ENCODE results near the gene DPYSL4.
A peak's percentile ranks its signal among the peaks of the same experiment; 100 is the strongest.
"Not testable (repeated sequence)": the region's sequence is repeated elsewhere in the genome, so short reads cannot be mapped to it uniquely, and the experiment has no call there.

Gene DPYSL4

DNA sequence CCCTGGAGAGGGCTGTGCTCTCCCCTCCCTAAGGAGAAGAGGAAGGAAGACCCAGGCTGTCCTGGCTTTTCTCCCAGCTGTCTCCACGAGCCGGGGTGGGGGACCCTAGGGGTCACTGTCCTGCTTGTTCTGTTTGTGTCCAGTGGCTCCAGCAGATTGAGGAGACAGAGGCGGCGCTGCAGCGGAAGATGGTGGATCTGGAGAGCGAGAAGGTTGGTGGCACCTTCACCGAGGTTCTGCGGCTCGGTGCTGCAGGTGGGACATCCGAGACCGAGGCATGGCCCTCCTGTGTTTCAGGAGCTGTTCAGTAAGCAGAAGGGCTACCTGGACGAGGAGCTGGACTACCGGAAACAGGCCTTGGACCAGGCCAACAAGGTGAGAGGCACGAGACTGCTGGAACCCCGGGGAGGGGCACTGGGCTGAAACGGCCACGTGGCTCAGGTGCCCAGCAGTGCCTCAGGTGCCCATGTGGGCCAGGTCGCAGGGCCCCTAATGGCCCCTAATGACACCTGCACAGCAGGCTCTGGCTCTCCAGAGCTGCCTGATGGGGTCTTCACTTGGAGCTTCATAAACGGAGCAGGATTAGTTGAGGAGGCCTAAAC lies 33.0 kb upstream of the DPYSL4 start:
- no peak for TF ChIP-seq JUND (IDR thresholded peaks at IDR 0.05; ENCODE audit: low read depth)
- in situ Hi-C loops (cut with HindIII; ENCODE audit: low pct_unique_long_range_greater_than_20kb, low sequenced_read_pairs), result no loop called here
- no peak for DNase-seq (ENCODE audit: low read depth in 1 of 2, low spot score in 1 of 2)

DNA sequence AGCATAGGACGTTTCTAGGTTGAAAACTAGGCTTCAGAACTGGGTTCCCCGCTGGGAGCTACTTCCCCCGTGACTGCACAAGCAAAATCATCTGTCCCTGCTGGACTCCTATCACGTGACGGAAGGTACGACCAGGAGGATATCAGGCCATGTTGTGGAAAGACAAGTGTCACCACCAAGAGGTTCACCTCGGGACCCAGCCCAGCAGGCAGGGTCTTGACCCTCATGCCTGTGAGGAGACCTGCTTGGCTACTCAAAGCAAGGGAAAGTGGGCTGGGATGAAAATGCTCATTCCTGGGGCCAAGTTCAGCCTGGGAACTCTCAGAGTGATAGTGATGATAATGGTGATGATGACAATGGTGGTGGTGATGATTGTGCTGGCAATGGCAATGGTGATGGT lies 32.3 kb upstream of the DPYSL4 start:
- DNase-seq (ENCODE audit: low read depth in 1 of 2, low spot score in 1 of 2), result no peak
- in situ Hi-C loops (cut with HindIII; ENCODE audit: low pct_unique_long_range_greater_than_20kb, low sequenced_read_pairs), result no loop called here
- TF ChIP-seq JUND (IDR thresholded peaks at IDR 0.05; ENCODE audit: low read depth), result no peak

DNA sequence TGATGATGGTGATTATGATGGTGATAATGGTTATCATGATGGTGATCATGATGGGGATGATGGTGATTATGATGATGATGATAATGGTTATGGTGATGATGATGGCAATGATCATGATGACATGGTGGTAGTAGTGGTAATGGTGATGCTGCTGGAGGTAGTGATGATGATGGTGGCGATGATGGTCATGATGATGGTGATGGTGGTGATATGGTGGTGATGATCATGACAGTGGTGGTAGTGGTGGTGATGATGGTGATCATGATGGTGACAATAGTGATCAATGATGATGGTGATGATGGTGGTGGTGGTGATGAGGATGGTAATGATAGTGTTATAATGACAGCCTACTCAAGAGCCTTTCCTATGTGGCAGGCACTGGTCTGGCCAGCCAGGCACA lies 31.8 kb upstream of the DPYSL4 start:
- in situ Hi-C loops (cut with HindIII; ENCODE audit: low pct_unique_long_range_greater_than_20kb, low sequenced_read_pairs), result no loop called here
- DNase-seq (ENCODE audit: low read depth in 1 of 2, low spot score in 1 of 2), result no peak
- no peak for TF ChIP-seq JUND (IDR thresholded peaks at IDR 0.05; ENCODE audit: low read depth)

DNA sequence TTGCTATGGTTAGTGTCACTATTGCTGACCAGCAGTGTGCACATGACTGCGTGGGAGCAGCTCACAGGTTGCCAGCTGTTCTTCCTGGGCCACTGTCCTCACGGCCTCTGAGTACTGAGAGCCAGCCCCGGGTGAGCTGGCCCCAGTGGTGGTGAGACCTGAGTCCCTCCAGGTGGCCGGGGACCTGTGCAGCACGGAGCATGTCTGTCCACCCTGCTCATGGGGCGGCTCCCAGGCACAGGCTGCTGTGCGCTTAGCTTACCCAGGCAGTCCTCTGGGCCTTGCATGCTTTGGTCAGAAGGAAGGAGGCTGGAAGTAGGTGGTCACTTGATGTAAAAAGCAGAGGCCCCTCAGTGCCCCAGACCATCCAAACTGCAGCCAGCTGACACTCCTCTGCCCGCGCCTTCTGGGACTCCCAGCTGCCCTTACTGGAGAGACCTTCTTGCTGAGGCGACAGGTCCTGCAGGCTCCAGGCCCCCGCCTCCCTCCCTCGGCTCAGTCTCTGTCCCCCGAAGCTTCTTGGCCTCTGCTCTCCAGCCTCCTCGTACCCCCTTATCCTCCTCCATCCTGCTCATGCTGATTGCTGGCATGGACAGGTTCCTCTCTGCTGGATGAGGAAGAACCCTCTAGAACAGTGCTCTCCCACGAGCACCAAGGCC lies 30.9 kb upstream of the DPYSL4 start:
- no peak for DNase-seq (ENCODE audit: low read depth in 1 of 2, low spot score in 1 of 2)
- in situ Hi-C loops (cut with HindIII; ENCODE audit: low pct_unique_long_range_greater_than_20kb, low sequenced_read_pairs), result no loop called here
- no peak for TF ChIP-seq JUND (IDR thresholded peaks at IDR 0.05; ENCODE audit: low read depth)

DNA sequence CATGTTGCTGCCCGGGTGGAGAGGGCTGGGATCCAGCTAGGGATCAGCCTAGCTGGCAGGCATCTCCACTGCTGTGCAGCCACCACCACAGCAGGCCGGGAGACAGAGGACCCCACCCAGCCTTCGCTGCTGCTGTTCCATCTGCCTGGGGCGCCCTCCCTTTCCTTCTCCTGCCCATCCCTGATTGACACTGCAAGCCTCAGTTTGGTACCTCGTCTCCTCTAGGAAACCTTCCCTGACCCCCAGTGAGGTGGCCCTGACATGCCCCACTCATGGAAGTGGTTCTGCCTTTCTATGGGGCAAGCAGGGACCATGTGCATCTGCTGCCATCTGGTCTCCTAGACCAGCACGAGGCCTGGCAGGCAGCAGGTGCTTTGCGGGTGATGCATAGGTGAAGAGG lies 30.4 kb upstream of the DPYSL4 start:
- in situ Hi-C loops (cut with HindIII; ENCODE audit: low pct_unique_long_range_greater_than_20kb, low sequenced_read_pairs), result no loop called here
- TF ChIP-seq JUND (IDR thresholded peaks at IDR 0.05; ENCODE audit: low read depth), result no peak
- DNase-seq (ENCODE audit: low read depth in 1 of 2, low spot score in 1 of 2), result no peak

GRCh38 chr10:132157101-132157500 lies 29.6 kb upstream of the DPYSL4 start:
- DNase-seq (ENCODE audit: low read depth in 1 of 2, low spot score in 1 of 2), result no peak
- in situ Hi-C loops (cut with HindIII; ENCODE audit: low pct_unique_long_range_greater_than_20kb, low sequenced_read_pairs), result no loop called here
- no peak for TF ChIP-seq JUND (IDR thresholded peaks at IDR 0.05; ENCODE audit: low read depth)

DNA sequence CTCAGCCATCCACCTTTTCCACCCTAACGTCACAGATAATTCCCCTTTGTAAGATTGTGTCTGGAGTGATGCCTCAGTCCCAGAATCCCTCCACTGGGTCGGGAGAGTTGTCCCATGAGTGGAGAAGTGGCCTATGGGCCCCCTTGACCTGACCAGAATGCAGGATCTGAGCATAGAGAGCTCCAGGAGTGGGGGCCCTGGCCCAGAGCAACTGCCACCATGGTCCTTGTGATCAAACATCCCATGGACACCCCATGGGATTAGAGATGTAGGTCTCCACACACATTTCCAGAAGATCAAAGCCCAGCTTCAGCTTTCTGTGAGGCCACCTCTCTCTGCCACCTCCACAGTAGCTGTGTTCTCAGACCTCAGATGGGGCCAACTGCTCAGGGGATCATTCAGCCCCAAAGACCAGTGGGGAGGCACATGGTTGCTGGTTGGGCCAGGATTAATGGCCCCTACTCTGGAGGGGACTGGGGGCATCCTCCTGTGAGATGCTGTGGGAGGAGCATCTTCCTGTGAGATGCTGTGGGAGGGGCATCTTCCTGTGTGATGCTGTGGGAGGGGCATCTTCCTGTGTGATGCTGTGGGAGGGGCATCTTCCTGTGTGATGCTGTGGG lies 28.5 kb upstream of the DPYSL4 start:
- in situ Hi-C loops (cut with HindIII; ENCODE audit: low pct_unique_long_range_greater_than_20kb, low sequenced_read_pairs), result no loop called here
- DNase-seq (ENCODE audit: low read depth in 1 of 2, low spot score in 1 of 2), result peak in 1 of 2 experiments; percentile 19
- no peak for TF ChIP-seq JUND (IDR thresholded peaks at IDR 0.05; ENCODE audit: low read depth)

DNA sequence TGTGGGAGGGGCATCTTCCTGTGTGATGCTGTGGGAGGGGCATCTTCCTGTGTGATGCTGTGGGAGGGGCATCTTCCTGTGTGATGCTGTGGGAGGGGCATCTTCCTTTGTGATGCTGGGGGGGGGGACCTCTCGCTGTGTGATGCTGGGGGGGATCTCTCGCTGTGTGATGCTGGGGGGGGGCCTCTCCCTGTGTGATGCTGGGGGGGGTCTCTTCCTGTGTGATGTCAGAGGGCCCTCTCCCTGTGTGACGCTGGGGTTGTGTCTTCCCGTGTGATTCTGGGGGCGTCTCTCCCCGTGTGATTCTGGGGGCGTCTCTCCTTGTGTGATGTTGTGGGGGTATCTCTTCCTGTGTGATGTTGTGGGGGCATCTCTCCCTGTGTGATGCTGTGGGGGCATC lies 27.9 kb upstream of the DPYSL4 start:
- peak in 1 of 2 experiments; percentile 70 for DNase-seq (ENCODE audit: low read depth in 1 of 2, low spot score in 1 of 2)
- in situ Hi-C loops (cut with HindIII; ENCODE audit: low pct_unique_long_range_greater_than_20kb, low sequenced_read_pairs), result no loop called here
- no peak for TF ChIP-seq JUND (IDR thresholded peaks at IDR 0.05; ENCODE audit: low read depth)

GRCh38 chr10:132159302-132160230 lies 27.2 kb upstream of the DPYSL4 start:
- DNase-seq (ENCODE audit: low read depth in 1 of 2, low spot score in 1 of 2), result peak in 1 of 2 experiments; percentile 38

GRCh38 chr10:132160231-132160630 lies 26.5 kb upstream of the DPYSL4 start:
- in situ Hi-C loops (cut with HindIII; ENCODE audit: low pct_unique_long_range_greater_than_20kb, low sequenced_read_pairs); DNase-seq (ENCODE audit: low read depth in 1 of 2, low spot score in 1 of 2): not testable (repeated sequence)

More at GRCh38 chr10:132159302-132160230, 27.2 kb upstream of the DPYSL4 start:
- in situ Hi-C loops (cut with HindIII; ENCODE audit: low pct_unique_long_range_greater_than_20kb, low sequenced_read_pairs), result not testable (repeated sequence)

- in situ Hi-C loops (cut with HindIII; ENCODE audit: low pct_unique_long_range_greater_than_20kb, low sequenced_read_pairs); DNase-seq (ENCODE audit: low read depth in 1 of 2, low spot score in 1 of 2): not testable (repeated sequence)
Measured at GRCh38 chr10:132160834-132161622, 25.7 kb upstream of the DPYSL4 start.

DNA sequence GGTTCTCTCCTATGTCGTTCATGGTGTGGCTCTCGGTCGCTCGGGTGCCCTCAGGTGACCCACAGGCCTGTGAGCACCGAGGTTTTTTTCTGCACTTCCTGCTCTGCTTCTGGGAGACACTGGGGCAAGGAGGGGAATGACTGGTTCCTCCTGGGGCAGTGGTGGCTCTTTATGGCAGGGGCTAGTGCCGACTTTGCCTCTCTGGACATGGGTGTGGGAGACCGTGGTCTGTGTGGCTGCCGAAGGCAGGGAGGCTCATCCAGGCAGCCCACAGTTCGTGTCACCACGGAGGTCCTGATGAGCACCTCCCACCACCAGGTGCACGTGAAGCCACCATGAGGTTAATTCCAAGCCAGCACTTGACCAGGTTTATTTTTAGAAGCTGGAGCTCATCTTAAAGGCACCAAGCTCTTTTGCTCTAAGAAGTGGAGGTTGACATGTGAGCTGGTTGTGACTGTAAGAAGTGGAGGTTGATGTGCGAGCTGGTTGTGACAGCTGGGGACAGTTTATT lies 24.7 kb upstream of the DPYSL4 start:
- DNase-seq (ENCODE audit: low read depth in 1 of 2, low spot score in 1 of 2), result peak in 1 of 2 experiments; percentile 30
- TF ChIP-seq JUND (IDR thresholded peaks at IDR 0.05; ENCODE audit: low read depth), result no peak
- in situ Hi-C loops (cut with HindIII; ENCODE audit: low pct_unique_long_range_greater_than_20kb, low sequenced_read_pairs), result no loop called here
